Bronchial epithelial cell (primary cell): ENCODE measurements around the gene FAM124B. TPM values are rescaled to one million over a fixed set of nuclear protein-coding genes. Genes with fewer than 3 reads are reported as not detected.

Source experiments
- DNase-seq: peaks from one replicate; pipeline ENCODE4 v3.0.0-alpha.2; 2010; ENCODE audit warnings: low read depth
- FAIRE-seq: peaks from 2 replicates; lab custom pipeline; 2011; peaks lifted over from hg19 to GRCh38; lab: Jason Lieb, UNC
- H3K27me3 ChIP-seq: 2 replicates; pipeline ENCODE4 v1.5.1; 2011; ENCODE audit warnings: low read length; ENCODE audit not compliant: control insufficient read depth, insufficient read depth
- H3K36me3 ChIP-seq: 2 replicates; pipeline ENCODE4 v1.5.1; 2011; ENCODE audit warnings: low read length; ENCODE audit not compliant: control insufficient read depth, insufficient read depth
- H3K4me3 ChIP-seq: 2 replicates; pipeline ENCODE4 v1.5.1; 2011; ENCODE audit warnings: mild to moderate bottlenecking, low read depth, low read length, control low read depth
- total RNA-seq: library from RNA; depleted of rRNA; stranded (reverse); fragments of >200 nt; gene quantifications from 2 replicates; pipeline ENCODE4 v1.2.1, GENCODE V29; 2014
- TF ChIP-seq, protein P1 (sequence below): IDR thresholded peaks from 2 replicates; pipeline ENCODE4 v1.5.1; 2011; ENCODE audit warnings: mild to moderate bottlenecking, moderate library complexity, low read length, control low read depth, inconsistent platforms; ENCODE audit not compliant: insufficient read depth, severe bottlenecking

The FAM124B gene
- total RNA-seq, 1 donor from 2014 or later = not detected

- FAIRE-seq (no peak), DNase-seq (no peak)
- Histone ChIP-seq H3K4me3 (peak overlapping the region; percentile 52), H3K36me3 (no peaks in the 10 kb centered on the region), H3K27me3 (no peaks in the 10 kb centered on the region)
- TF ChIP-seq, protein P1, sequence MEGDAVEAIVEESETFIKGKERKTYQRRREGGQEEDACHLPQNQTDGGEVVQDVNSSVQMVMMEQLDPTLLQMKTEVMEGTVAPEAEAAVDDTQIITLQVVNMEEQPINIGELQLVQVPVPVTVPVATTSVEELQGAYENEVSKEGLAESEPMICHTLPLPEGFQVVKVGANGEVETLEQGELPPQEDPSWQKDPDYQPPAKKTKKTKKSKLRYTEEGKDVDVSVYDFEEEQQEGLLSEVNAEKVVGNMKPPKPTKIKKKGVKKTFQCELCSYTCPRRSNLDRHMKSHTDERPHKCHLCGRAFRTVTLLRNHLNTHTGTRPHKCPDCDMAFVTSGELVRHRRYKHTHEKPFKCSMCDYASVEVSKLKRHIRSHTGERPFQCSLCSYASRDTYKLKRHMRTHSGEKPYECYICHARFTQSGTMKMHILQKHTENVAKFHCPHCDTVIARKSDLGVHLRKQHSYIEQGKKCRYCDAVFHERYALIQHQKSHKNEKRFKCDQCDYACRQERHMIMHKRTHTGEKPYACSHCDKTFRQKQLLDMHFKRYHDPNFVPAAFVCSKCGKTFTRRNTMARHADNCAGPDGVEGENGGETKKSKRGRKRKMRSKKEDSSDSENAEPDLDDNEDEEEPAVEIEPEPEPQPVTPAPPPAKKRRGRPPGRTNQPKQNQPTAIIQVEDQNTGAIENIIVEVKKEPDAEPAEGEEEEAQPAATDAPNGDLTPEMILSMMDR = no peak
Observed at GRCh38 chr2:224442071-224442967, 40.4 kb upstream of the FAM124B start.

DNA sequence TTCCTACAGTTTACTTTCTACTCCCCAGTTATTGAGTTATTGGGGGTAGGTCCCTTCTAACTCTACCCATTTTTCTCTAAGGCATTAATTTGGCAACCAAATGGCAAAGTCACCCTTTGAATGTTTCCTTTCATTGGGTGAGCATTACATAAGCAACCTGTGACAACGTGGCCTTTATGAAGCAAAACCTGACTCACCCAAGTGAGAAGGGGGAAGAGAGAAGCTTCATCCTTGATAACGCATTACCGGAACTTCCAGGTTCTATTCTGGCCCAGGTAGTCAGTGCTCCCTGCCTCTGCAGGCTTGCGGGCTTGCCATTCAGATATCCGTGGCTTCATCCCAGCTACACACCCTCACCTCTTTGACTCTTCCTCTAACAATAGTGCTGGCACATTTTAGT is 39.1 kb upstream of the FAM124B start:
- no peak overlapping the region for H3K4me3 ChIP-seq
- no peaks in the 10 kb centered on the region for H3K27me3 ChIP-seq
- TF ChIP-seq, protein P1 = no peak
- H3K36me3 ChIP-seq = no peaks in the 10 kb centered on the region
- DNase-seq = peak; percentile 60
- peak; percentile 32 for FAIRE-seq

GRCh38 chr2:224438726-224439125 is 36.8 kb upstream of the FAM124B start:
- no peaks in the 10 kb centered on the region for H3K36me3 ChIP-seq
- no peaks in the 10 kb centered on the region for H3K27me3 ChIP-seq
- TF ChIP-seq, protein P1 = no peak
- no peak for DNase-seq
- no peak for FAIRE-seq
- no peak overlapping the region for H3K4me3 ChIP-seq

DNA sequence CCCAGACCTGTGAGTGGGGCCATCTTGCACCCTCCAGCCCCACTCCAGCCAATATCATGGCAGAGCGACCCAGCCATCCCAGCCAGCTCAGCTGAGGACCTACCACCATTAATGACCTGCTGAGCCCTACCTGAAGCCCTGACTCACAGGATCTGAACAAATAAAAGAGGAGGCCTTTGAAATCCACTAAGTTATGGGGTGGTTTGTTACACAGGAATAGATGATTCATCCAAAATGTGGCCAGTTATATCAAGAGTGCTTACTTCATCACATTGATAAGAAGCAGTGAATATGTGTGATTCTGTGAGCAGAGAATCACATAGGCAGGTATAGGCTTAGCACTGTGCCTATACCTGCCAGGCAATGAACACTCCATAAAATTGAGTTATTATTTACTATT is 34.7 kb upstream of the FAM124B start:
- H3K36me3 ChIP-seq = no peaks in the 10 kb centered on the region
- FAIRE-seq (peak; percentile 72), DNase-seq (peak; percentile 99)
- H3K4me3 ChIP-seq = no peak overlapping the region
- TF ChIP-seq, protein P1 = no peak
- no peaks in the 10 kb centered on the region for H3K27me3 ChIP-seq

GRCh38 chr2:224434618-224435017 is 32.7 kb upstream of the FAM124B start:
- FAIRE-seq (no peak), DNase-seq (no peak)
- no peaks in the 10 kb centered on the region for H3K27me3 ChIP-seq
- no peak overlapping the region for H3K4me3 ChIP-seq
- no peaks in the 10 kb centered on the region for H3K36me3 ChIP-seq
- TF ChIP-seq, protein P1 = no peak
